GM18498 (cell line): Measurements from ENCODE around the gene NEK7.
"Not testable (repeated sequence)": the region's sequence is repeated elsewhere in the genome, so short reads cannot be mapped to it uniquely, and the experiment has no call there.

Experiments
- ATAC-seq: cut with Tn5 transposase; IDR thresholded peaks from one replicate; pipeline ENCODE4 v1.9.1; 2021; ENCODE audit warnings: mild to moderate bottlenecking, moderate library complexity; ENCODE audit not compliant: unreplicated experiment

Gene NEK7

DNA sequence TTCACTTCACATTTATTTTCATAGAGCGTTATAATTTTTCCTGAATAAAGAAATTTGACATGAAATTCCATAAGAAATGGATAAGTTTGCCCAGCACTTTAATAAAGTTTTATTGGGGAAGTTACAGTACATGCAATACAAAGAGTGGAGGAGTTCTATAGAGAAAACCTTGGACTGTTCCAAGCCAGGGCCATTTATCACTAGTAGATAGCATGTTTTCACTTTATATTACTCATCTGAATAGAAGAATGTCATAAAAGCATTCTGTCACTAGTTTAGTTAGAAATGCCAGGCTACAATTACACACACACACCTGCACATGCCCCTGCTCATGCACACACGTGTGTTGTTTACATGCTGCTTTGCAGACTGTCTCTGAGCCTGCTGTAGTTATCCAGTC lies 123.3 kb downstream of the NEK7 start:
- no peak for ATAC-seq

DNA sequence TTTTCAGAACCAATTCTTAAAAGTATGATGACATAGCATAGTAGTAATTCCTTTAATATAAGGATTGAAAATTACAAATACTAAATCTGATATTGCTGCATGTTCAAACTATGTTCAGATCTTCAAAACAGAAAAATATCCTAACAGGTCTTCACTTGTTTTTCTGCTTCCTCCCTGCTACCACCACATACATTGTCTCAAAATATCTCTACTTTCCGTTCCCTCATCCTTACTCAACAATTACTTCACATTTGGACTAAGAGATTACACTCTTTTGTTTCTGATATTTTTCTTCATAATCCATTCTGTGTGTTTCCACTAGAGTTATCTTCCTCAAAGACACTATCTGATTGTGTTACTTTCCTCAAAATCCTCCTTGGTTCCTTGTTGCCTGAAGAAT lies 125.1 kb downstream of the NEK7 start:
- no peak for ATAC-seq

DNA sequence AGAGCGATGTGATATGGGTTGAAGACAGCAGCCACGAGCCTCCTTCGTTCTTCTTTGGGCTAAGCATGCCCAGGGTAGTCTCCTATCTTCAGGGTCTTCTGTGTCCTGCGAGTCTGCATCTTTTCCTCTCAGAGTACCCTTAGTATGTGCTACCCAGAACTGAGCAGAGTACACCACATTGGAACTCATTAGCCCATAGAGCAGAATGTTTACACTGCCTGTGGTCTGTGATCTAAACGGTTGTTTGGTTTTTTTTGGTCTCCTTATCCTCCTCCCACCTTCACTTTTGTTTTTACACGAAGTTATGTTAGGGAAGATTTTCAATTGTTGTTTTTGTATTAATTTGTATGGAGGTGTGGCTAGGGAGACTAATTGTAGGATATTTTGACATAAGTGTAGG lies 126.4 kb downstream of the NEK7 start:
- peak; percentile 69 for ATAC-seq

DNA sequence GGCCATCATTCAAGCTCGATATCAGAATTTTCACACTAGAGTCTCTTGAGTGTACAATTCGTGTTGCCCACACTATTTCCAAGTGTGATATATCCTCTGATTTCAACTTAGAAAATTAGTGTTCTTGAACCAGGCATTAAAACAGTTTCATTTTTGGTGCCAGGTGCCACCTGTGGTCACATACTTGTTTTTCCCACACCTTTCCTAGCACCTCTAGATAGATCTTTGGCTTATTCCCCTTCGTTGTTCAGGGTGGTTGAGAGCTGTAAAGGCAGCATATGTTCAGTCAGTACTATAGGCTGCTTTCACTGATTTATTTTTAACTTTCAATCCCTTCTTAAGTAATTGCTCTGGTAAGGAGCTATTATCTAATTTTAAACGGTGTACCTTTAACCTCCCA lies 131.1 kb downstream of the NEK7 start:
- ATAC-seq, result no peak

DNA sequence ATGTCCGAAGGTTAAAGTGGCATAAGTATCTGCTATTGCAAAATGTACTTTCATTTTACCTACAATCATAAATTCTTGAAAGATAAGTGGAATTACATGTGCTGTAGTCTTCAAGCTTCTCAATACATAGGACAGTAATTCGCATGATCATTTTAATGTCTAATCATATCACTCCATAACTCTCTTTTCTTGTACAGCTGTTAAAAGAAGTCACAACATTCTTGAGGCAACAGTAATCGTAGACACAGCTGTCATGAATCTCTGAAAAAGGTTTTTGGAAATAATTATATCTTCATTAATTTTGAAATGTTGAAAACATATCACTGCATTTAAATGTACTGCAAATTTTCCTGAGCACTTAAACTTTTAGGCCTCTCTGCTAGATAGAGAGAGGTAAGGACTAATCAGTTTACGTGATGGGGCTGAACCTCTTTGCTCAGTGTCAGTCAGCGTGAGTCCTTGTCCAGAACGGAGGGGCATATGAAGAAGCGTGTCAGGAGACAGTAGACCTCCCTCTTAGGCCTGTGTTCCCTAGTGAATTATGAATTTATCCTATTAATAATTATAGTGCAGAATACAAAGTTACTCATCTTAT lies 133.4 kb downstream of the NEK7 start:
- no peak for ATAC-seq

DNA sequence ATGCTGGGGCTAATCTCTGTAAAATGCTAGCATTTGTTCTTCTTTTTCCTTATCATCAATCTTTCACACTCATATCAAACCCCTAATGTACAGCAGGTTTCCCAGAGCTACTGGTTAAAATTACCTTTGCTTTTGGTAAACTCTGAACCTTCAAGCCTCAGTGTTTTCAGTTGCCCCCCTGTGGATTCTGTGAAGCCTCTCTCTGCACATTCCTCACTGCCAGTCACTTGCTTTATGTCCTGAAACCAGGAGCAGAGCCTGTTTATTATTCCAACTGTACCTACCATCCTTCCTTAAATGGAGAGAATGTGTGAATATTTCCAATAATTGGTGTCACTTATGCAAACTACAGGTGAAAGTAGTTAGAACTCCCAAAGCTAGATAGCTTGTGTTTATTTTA lies 134.2 kb downstream of the NEK7 start:
- no peak for ATAC-seq

DNA sequence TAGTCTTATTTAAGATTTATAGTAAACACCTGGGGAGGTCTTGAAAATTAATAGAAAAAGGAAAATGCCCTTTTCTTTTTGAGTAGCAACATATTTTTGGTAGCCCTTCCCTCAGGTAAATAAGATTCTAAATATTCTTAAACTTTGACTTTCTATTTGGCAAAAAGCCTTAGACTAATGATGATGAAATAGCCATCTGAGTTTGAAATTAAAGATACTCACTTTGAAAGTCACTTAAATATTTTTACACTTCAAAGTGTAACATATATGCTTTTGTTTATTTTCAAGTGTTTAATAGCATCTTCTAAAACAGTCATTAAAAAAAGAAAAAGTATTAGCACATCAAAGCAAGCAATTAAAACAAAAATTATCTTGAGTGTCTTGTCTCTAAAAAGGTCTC lies 135.1 kb downstream of the NEK7 start:
- no peak for ATAC-seq

DNA sequence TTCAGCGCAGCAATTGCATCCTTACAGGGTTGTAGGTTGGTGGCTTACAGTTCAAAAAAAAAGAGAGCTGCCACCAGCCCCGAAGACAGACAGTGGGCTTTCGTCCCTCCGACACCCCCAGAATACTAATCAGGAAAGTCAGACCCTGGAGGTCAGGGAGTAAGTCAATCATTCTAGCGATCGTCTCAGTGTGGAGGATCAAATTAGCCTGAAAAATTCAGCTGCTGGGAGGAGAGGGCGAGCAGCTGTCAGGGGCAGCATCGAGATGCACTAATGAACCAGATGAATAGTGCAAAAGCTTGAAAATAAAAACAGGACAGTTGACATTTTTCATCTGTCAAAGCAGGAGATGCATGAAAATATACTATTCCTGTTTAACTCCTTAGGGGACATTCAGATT lies 138.4 kb downstream of the NEK7 start:
- ATAC-seq, result no peak

DNA sequence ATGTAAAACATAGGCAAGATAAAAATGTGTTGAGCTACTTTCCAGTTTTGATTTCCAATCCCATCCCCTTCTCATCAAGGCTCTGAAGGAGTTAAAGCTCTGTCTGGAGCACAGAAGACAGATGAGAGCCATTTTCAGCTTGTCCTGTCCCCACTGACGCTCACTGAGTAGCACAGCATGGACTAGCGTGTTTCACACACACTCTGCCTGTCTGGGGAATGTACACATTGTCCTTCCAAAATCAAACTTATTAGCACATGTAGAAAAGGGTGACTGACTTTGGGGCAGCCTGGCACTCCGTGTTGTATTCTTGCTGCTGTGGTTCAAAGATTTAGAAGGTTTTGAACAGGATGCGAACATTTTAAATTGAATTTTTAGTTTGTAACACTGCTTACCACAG lies 139.2 kb downstream of the NEK7 start:
- ATAC-seq, result no peak

DNA sequence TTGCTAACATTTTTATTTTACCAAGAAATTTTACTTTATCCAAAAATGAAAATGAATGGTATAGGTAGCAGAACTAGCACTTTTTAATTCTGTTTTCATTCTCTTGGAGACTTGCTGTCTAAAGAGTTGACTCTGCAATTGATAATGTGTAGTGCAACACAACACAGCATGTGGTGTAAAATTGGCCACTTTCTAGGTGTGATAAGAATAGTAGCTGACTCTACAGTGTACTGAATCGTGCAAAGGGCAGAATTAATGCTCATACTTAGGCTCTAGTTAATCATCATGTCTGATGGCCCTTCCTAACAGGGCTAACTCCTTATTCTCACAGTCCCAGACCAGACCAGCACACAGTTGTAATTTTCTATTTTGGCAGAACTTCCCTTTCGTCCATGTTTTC lies 140.5 kb downstream of the NEK7 start:
- ATAC-seq, result no peak

DNA sequence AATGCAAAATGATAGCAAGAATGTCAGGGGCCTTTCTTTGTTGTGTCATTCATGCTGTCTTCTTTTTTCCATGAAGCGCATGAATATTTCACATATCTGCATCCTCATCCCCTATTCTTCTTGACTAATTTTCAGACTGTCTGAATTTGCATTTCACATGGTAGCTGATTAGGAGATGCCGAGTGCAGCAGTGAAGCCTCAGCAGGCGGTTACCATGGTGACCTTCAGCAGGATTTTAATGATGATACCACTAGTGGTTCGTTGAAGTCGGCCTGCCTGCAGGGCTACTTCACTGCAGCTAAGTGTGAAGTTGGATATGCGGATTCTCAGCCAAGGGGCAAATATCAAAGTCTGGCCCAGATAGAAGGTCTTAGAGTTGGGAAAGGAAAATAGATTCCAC lies 141.8 kb downstream of the NEK7 start:
- no peak for ATAC-seq

DNA sequence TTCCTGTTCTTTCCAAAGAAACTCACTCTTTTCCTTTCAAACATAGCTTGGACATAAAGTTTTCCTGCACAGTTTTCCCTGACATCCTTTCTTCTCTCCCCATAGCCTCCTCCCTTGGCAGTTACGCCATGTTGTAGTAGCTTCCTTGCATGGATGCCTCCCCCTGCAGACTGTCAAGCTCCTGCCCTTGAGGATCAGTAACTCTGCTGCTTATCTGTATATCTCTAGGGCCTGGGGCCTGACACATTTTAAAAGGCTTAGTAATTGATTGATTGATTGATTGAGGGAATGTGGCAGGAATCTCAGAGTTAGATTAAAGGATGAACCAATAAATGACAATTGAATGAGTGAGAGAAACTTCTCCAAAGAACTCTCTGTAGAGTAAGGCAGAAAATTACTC lies 143.7 kb downstream of the NEK7 start:
- no peak for ATAC-seq

DNA sequence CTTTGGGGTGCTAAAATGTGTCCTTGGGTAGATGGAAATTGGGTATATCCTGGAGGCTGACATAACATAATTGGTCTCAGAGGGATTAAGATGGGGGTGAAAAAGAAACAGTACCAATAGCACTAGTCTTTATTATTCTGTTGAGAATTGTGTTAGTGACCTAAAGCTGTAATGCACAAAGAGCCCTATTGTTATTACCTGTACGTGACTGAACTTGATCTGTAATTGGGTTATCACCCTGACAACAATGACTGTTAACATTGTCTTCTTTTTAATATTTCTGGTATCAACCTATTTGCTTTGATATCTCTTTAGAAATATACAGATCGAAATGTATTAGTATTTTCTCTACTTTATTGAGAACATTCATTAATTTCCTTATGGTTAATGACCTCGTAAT lies 147.6 kb downstream of the NEK7 start:
- ATAC-seq, result no peak

DNA sequence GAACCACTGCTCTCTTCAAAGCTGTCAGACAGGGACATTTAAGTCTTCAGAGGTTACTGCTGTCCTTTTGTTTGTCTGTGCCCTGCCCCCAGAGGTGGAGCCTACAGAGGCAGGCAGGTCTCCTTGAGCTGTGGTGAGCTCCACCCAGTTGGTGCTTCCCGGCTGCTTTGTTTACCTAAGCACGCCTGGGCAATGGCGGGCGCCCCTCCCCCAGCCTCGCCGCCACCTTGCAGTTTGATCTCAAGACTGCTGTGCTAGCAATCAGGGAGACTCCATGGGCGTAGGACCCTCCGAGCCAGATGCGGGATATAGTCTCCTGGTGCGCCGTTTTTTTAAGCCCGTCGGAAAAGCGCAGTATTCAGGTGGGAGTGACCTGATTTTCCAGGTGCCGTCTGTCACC lies 158.0 kb downstream of the NEK7 start:
- not testable (repeated sequence) for ATAC-seq

DNA sequence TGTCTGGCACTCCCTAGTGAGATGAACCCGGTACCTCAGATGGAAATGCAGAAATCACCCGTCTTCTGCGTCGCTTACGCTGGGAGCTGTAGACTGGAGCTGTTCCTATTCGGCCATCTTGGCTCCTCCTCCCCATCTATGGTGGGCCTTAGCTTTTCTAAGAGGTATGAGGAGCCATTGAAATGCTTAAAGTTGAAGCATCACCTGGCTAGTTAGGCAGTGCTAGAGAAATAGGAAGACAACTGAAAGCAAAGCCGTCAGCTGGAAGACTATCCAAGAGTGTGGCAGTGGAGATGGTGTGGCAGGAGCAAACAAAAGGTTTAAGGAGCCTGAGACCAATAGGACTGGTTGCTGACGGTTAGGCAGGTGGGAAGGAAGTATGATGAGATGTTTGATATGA lies 158.5 kb downstream of the NEK7 start:
- not testable (repeated sequence) for ATAC-seq

DNA sequence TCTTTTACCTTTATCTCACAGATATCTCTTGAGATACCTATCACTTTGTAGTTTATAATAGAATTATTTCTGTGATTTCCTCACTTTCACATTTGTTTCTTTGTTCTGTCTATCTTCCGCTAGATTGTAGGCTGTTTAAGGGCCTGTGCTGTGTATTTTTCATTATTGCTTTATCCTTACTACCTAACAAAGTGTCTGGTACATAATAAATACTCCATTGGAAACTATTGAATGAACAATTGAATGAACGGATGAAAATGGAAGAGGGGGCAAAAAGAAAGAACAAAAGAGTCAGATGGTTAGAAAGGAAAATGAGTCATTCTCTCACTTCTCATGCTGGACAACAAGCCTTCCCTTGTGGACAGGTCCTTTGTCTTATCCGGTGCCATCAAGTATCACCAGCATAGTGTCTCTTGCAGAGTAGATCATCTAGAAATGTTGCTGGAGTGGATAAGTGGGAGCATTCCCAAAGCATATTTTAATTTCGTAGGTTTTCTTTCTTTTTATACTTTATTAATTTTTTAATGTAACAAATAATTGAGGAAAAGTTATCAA lies 159.8 kb downstream of the NEK7 start:
- no peak for ATAC-seq

DNA sequence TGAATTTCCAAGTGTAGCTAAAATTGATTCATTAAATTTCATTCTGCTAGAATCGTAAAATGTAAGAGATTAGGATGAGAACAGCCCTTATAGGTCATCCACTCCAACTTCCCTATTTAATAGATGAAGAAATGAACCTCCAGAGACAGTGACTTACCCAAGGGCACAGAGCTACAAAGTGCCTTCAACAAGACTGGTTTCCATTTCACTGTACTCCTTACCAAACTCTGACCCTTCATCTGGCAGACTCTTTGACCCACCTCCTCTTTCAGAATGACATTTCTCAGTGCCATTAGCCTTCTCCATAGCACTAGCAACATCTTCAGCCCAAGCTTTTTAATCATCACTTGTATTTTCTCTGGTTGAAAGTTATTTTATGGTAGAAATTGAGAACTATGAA lies 161.3 kb downstream of the NEK7 start:
- peak; percentile 77 for ATAC-seq

DNA sequence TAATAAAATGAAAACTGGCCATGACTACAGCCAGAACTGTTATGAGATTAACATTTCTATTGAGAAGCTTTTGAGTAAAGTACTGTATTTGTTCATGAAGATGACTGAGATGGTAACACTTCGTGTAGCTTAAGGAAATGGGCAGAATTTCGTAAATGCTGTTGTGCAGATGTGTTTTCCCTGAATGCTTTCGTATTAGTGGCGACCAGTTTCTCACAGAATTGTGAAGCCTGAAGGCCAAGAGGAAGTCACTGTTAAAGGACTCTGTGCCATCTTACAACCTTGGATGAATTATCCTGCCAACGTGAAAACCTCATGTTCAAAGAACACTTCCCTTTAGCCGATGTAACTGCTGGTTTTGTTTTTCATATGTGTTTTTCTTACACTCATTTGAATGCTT lies 164.0 kb downstream of the NEK7 start:
- no peak for ATAC-seq

DNA sequence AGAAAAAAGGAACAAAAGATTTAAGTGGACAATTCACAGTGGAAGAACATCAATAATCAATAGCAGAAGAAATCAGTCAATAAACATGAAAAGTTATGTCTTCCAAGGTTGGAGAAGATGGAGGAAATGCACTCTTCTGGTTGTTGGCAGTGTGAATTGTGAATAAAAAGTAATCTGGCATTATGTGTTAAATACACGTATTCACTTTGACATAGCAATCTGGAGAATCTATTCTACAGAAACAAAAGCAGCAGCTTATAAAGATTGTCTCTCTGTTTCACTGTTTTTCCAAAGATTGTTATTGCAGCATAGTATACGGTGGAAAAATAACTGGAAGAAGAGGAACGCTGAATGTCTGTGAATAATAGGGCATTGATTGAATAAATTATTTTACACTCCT lies 169.4 kb downstream of the NEK7 start:
- ATAC-seq, result no peak

DNA sequence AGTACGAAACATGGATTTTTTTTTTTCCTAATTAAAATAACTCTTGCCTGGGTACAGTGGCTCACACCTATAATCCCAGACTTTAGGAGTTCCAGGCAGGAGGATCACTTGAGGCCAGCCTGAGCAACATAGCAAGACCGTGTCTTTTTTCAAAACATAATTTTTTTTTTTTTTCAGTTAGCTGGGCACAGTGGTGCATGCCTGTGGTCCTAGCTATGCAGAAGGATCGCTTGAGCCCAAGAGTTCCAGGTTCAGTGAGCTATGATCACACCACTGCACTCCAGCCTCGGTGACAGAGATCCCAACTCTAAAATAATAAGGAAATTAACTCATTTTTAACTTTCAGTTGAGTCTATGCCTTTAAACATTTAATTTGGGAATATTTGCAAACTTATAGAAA lies 170.1 kb downstream of the NEK7 start:
- ATAC-seq, result no peak

DNA sequence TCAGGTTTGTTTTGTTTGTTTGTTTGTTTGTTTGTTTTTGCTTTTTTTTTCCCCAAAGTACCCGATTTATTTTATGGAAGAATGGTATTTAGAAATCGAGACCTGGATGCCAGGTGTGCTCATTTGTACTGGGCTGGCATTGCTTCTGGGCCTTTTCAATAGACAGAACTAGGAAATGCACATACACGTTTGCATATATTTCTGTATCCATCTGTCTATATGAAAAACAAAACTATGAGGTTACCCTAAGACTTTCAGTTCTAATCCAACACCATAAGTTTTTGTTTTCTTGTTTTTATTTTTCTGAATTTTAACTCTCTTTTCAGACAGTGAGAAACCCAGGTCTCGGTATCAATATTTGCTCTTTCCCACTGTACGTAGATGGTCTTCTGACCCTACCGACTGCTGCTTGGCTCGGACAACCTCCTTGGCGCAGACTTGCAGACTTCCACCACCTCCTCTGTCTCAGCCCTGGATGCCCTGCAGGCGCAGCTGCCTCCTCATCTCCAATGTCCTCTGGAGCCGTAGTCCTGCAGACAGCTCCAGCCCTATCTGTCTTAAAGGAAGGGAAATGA lies 171.7 kb downstream of the NEK7 start:
- peak; percentile 56 for ATAC-seq

DNA sequence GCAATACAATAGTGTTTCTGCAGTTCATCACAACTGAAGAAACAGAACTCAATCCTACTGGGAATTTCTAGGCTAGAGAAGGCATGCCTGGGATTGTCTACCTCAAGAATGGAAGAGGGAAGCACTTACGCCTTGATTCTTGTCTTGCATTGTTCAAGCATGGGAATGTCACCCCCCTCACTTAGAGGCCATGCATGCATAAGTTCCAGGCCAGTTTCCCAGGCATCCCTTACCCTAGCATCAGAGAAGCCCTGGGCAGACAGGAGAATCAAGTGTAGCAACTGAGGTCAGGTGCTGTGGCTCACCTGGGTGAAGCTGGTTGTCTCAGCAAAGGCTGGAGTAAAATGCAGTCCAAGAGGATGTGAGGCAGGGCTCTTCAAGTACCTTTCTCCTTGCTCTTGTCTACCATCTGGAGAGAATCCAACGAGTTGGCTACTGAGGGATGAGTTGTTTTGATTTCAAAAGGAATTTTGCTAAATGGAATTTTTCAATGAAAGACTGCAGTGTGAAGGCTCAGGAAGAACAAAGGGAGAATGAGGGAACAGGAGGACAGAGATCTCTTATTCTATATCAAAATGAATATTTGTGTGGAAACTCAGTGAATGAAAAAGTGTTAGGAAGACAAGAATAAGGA lies 174.3 kb downstream of the NEK7 start:
- ATAC-seq, result no peak

DNA sequence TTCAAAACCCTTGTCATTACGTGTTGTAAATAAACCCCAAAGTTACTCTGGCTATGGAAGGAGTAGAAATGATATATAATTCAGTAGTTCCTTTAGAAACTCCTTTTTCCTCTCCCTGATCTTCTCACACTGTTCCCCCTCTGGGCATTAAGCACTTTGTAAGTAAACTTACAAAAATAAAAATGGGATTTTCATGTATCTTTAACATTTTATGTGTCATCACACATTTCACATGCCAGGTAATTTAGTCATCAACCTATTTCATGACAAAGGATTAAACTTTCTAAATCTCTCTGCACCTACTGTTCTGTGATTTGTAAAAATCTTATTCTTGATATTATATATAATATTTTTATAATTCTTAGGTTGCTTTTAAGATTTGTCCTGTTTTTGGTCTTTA lies 176.9 kb downstream of the NEK7 start:
- ATAC-seq, result no peak
